Femur (tissue), 1 donor: ENCODE results near the gene ZMYND8.

Experiments used
- DNase-seq: peaks from one replicate; pipeline ENCODE4 v3.0.0-alpha.2; 2017

The ZMYND8 gene

DNA sequence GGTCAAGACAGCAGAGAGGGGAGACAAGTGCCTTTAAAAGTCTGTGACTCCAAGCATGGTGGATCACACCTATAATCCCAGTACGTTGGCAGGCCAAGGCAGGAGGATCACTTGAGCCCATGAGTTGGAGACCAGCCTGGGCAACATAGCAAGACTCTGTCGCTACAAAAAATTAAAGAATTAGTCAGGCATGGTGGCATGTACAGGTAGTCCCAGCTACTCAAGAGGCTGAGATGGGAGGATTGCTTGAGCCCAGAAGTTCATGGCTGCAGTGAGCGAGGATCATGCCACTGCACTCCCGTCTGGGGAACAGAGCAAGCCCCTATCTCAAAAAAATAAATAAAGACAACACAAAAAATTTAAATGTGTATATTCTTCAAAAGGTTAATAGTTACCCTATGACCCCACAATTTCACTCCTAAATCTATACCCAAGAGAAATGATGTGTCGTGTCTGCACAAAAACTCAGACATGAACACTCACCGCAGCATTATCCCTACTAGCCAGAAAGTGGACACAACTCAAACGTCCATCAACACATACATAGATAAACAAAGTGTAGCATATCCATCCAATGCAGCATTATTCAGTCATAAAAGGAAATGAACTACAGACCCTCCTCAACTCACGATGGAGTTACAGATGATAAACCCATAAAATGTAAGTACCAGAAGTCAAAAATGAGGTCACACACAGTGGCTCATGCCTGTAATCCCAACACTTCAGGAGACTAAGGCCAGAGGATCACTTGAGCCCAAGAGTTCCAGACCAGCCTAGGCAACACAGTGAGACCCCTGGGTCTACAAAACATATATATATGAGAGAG, 23.9 kb downstream of the ZMYND8 start:
- DNase-seq: no peak

GRCh38 chr20:47330933-47331708, 25.4 kb downstream of the ZMYND8 start:
- no peak for DNase-seq

GRCh38 chr20:47330071-47330470, 26.4 kb downstream of the ZMYND8 start:
- DNase-seq: no peak

- no peak for DNase-seq
Measured at GRCh38 chr20:47328129-47328528, 28.4 kb downstream of the ZMYND8 start.

DNA sequence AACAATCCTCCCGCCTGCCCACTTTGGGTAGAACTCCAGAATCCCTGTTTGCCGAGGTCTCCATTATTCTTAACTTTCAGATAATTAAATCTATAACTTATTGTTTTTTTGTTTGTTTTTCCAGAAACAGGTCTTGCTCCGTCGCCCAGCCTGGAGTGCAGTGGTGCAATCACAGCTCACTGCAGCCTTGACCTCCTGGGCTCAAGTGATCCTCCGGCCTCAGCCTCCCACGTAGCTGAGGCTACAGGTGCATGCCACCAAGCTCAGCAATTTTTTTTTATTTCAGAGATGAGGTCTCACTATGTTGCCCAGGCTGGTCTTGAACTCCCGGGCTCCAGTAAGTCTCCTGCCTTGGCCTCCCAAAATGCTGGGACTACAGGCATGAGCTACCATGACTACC, 28.8 kb downstream of the ZMYND8 start:
- no peak for DNase-seq

- no peak for DNase-seq
Measured at GRCh38 chr20:47326658-47327268, 29.7 kb downstream of the ZMYND8 start.

DNA sequence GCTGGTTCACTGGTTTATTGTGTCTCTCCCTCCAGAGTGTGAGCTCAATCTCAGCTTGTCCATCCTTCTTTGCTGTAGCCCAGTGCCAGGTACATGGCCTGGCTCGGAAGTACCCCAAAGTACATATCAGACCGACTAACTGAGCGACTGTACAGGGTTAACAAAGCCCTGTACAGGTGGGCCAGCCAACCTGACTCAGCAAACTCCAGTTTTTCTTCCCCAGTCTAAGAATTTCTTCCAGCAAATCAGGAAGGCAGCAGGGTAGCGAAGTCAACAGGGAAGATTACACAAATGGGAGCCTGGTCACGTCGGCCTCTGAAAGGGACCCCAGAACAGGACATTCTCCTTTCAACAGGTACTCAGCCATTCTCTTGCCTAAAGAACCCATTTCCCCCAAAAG, 31.3 kb downstream of the ZMYND8 start:
- no peak for DNase-seq

- DNase-seq: no peak
Measured at GRCh38 chr20:47320990-47321805, 35.3 kb downstream of the ZMYND8 start.

- peak; percentile 92 for DNase-seq
Measured at GRCh38 chr20:47319517-47320252, 36.8 kb downstream of the ZMYND8 start.

DNA sequence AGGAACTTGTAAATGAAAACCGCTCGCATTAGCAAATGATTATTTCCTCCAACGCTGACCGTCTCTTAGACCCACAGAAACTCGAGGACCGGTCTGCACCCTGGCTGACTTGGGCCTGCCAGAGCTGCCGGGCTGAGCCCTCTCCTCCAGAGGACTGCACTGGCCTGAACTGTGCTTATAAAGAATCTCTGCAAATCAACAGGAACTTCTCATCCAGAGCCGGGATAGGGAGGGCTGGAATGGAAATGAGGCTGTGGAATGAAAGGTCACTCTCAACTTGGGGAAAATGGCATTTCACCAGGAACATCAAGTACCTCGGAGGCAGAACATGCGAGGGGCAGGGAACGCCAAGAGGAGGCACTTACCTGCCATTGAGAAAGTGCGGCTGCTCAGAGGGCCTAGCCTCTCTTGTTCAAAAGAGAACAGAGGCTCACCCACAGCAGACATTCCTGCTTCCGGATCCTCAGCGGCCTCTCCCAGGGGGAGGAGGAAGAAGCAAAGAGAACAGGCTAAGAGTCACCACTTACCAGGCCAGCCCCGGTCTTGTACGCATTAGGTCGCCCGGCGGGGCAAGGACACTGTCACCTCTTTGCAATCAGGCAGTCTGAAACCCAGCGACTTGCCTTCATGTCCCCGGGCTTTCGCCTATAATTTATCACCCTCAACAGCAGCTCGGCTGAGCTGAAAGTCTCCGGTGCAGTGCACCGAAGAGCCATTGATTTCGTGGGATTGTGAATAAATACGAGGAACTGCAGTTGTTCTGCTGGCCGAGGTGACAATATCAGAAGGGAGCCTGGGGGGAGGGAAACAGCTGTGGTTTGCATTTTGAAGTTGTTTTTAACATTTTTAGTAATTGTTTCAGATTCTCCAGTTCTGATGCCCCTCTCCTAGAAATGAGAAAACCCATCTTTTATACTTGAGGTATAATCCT, 37.6 kb downstream of the ZMYND8 start:
- peak; percentile 70 for DNase-seq

GRCh38 chr20:47318027-47318585, 38.4 kb downstream of the ZMYND8 start:
- no peak for DNase-seq

GRCh38 chr20:47317127-47317895, 39.2 kb downstream of the ZMYND8 start:
- DNase-seq: peak; percentile 70

DNA sequence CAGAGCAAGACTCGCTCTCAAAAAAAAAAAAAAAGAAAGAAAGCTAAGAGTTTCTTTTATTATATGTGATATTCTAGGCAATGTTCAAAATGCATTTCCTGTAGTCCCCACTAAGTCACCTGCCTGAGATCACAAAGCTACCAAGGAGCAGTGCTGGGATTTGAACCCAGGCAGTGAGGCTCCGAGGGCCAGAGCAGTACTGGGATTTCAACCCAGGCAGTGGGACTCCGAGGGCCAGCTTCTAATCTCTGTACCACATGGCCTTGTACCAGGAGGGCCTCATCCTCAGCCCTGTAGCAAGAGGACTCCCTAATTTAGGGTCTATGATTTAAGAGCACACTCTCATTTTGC, 39.7 kb downstream of the ZMYND8 start:
- no peak for DNase-seq

GRCh38 chr20:47315339-47316056, 41.0 kb downstream of the ZMYND8 start:
- no peak for DNase-seq

GRCh38 chr20:47314647-47315338, 41.7 kb downstream of the ZMYND8 start:
- no peak for DNase-seq

DNA sequence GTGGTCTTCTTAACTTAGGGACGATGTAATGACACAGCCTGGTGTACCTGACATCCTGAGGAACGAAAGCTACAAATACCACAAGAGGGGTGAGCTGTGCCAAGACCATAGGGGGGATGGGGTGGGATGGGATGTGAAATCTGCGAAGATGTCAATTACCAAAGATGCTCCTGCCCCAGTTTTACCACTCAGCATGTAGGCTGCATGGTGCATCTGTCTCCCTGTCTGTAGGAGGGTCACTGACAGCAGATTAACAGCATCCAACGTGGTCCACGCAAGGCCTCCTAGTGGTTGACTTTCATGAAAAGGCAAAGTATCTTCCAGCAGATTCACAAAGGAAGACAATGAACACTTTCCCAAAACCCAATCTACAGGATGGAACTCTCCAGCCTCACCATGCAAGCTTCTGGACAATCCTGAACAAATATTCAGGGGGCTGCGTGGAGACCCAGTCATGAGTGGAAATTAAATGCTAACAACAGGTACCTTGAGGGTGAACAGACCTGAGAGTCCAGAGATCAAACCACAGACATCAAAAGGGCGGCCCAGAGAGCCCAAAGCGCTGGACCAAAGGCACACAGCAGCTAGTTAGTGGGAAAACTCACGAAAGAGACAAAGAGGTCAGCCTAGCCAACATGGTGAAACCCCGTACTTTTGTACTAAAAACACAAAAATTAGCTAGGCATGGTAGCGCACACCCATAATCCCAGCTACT, 44.4 kb downstream of the ZMYND8 start:
- DNase-seq: no peak

DNA sequence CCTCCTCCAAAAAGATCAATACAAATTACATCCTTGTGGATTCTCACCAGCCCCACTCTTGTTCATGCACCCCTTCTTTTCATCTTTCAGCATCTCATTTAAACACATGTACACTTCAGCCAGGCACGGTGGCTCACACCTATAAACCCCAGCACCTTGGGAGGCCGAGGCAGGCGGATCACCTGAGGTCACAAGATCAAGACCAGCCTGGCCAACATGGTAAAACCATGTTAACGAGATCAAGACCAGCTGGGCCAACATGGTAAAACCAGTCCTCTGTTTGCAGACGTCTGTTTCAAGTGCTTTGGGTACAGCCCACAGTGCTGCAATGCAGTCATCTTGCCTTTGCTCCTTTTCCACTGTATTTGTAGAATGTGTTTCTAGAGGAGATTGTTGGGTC, 45.3 kb downstream of the ZMYND8 start:
- no peak for DNase-seq

- DNase-seq: no peak
Measured at GRCh38 chr20:47310729-47311128, 45.8 kb downstream of the ZMYND8 start.
